NCI-H2196 treated with DMSO at 0.1 percent for 48 hours (cell line): ENCODE measurements around the gene TMEM203.
"Not testable (repeated sequence)": the region's sequence is repeated elsewhere in the genome, so short reads cannot be mapped to it uniquely, and the experiment has no call there.

Source experiments
- DNase-seq: peaks from one replicate; lab custom pipeline; 2025; ENCODE audit not compliant: unreplicated experiment; lab: John Stamatoyannopoulos, UW

TMEM203 gene

GRCh38 chr9:137242269-137243203, 37.1 kb upstream of the TMEM203 start:
- no peak for DNase-seq

- no peak for DNase-seq
Observed at GRCh38 chr9:137241490-137242268, 36.2 kb upstream of the TMEM203 start.

- peak; percentile 99 for DNase-seq
Observed at GRCh38 chr9:137240841-137241489, 35.5 kb upstream of the TMEM203 start, which contains the start of gene TUBB4B. TSS of gene TUBB4B (plus strand) at chr9:137241287. CDS start at chr9:137241361, 74 bp downstream.

GRCh38 chr9:137240318-137240840, 34.9 kb upstream of the TMEM203 start:
- DNase-seq: peak; percentile 32

- DNase-seq: not testable (repeated sequence)
Observed at GRCh38 chr9:137239541-137240200, 34.2 kb upstream of the TMEM203 start.

GRCh38 chr9:137237759-137238726, 32.6 kb upstream of the TMEM203 start:
- DNase-seq: peak; percentile 80

GRCh38 chr9:137236936-137237421, 31.5 kb upstream of the TMEM203 start:
- DNase-seq: peak; percentile 63

- peak; percentile 67 for DNase-seq
Observed at GRCh38 chr9:137236238-137236935, 30.9 kb upstream of the TMEM203 start.

GRCh38 chr9:137235424-137236237, 30.2 kb upstream of the TMEM203 start:
- no peak for DNase-seq

GRCh38 chr9:137234758-137235423, 29.4 kb upstream of the TMEM203 start:
- no peak for DNase-seq

- no peak for DNase-seq
Observed at GRCh38 chr9:137234055-137234697, 28.7 kb upstream of the TMEM203 start.

- DNase-seq: no peak
Observed at GRCh38 chr9:137233143-137233980, 27.9 kb upstream of the TMEM203 start.

GRCh38 chr9:137232510-137232909, 27.1 kb upstream of the TMEM203 start:
- DNase-seq: no peak

GRCh38 chr9:137232101-137232500, 26.7 kb upstream of the TMEM203 start:
- DNase-seq: no peak

GRCh38 chr9:137231372-137232039, 26.1 kb upstream of the TMEM203 start:
- DNase-seq: no peak
